Neuronal stem cell (in vitro differentiated cells): Measurements from ENCODE around the gene TBX5.

Experiments used
- DNase-seq: peaks from one replicate; pipeline ENCODE4 v3.0.0-alpha.2; 2013; ENCODE audit warnings: low spot score
- H2AFZ ChIP-seq: one replicate; pipeline ENCODE4 v1.6.1; 2013; ENCODE audit warnings: mild to moderate bottlenecking, low read length, inconsistent platforms
- H2AK5ac ChIP-seq: 2 replicates; pipeline ENCODE4 v1.6.1; 2013; ENCODE audit warnings: low read depth, mild to moderate bottlenecking, inconsistent platforms, low read length, moderate library complexity, mixed read lengths
- H2BK120ac ChIP-seq: 2 replicates; pipeline ENCODE4 v1.6.1; 2013; ENCODE audit warnings: low read depth, mild to moderate bottlenecking, inconsistent platforms, low read length, moderate library complexity, mixed read lengths
- H2BK12ac ChIP-seq: one replicate; pipeline ENCODE4 v1.6.1; 2013; ENCODE audit warnings: low read length, inconsistent platforms
- H2BK15ac ChIP-seq: 2 replicates; pipeline ENCODE4 v1.6.1; 2013; ENCODE audit warnings: mild to moderate bottlenecking, low read length, inconsistent platforms, mixed read lengths
- H2BK5ac ChIP-seq: one replicate; pipeline ENCODE4 v1.6.1; 2013; ENCODE audit warnings: inconsistent platforms, mild to moderate bottlenecking, low read length, moderate library complexity
- H3K14ac ChIP-seq: one replicate; pipeline ENCODE4 v1.6.1; 2013; ENCODE audit warnings: low read length, inconsistent platforms
- H3K18ac ChIP-seq: 2 replicates; pipeline ENCODE4 v1.6.1; 2013; ENCODE audit warnings: low read length, inconsistent platforms
- H3K23ac ChIP-seq: 2 replicates; pipeline ENCODE4 v1.6.1; 2013; ENCODE audit warnings: low read depth, mild to moderate bottlenecking, mixed read lengths, low read length, inconsistent platforms; ENCODE audit not compliant: poor library complexity
- H3K27ac ChIP-seq: replicated peaks from 3 replicates; pipeline ENCODE4 v1.5.1; 2013; ENCODE audit warnings: low read length, inconsistent platforms
- H3K27me3 ChIP-seq, 3 experiments: 2 replicates each; pipeline ENCODE4 v1.6.1; 2013; ENCODE audit warnings: low read length in 3 of 3, mild to moderate bottlenecking in 2 of 3, inconsistent platforms in 1 of 3, low read depth in 1 of 3, mixed read lengths in 1 of 3, moderate library complexity in 1 of 3; ENCODE audit not compliant: control insufficient read depth in 3 of 3, insufficient read depth in 3 of 3
- H3K36me3 ChIP-seq, 2 donors: replicated peaks in 1 of 2; 2 replicates each; pipeline ENCODE4 v1.6.1; 2013; ENCODE audit warnings: low read length in 2 of 2; ENCODE audit not compliant: control insufficient read depth in 2 of 2, insufficient read depth in 2 of 2
- H3K4ac ChIP-seq: 2 replicates; pipeline ENCODE4 v1.6.1; 2013; ENCODE audit warnings: inconsistent platforms, mild to moderate bottlenecking, low read length, moderate library complexity
- H3K4me1 ChIP-seq, 2 donors: 1 replicate in 1 of 2; 2 replicates in 1 of 2; pipeline ENCODE4 v1.6.1; 2013; ENCODE audit warnings: low read length in 2 of 2, low read depth in 1 of 2; ENCODE audit not compliant: control insufficient read depth in 2 of 2, insufficient read depth in 1 of 2
- H3K4me2 ChIP-seq: one replicate; pipeline ENCODE4 v1.6.1; 2013; ENCODE audit warnings: mild to moderate bottlenecking, low read length, inconsistent platforms; ENCODE audit not compliant: insufficient read depth, poor library complexity, severe bottlenecking
- H3K4me3 ChIP-seq, 2 donors: 2 replicates each; pipeline ENCODE4 v1.5.1; 2013; ENCODE audit warnings: low read length in 2 of 2, mild to moderate bottlenecking in 2 of 2, inconsistent platforms in 1 of 2, moderate library complexity in 1 of 2
- H3K79me1 ChIP-seq: one replicate; pipeline ENCODE4 v1.6.1; 2013; ENCODE audit warnings: low read depth, mild to moderate bottlenecking, inconsistent platforms, low read length, moderate library complexity
- H3K9ac ChIP-seq: one replicate; pipeline ENCODE4 v1.6.1; 2013; ENCODE audit warnings: mild to moderate bottlenecking, low read depth, low read length, inconsistent platforms; ENCODE audit not compliant: poor library complexity
- H3K9me3 ChIP-seq, 2 donors: replicated peaks in 1 of 2; 2 replicates each; pipeline versions ENCODE3 to v1.6.1; 2013; ENCODE audit warnings: low read length in 2 of 2, mild to moderate bottlenecking in 2 of 2, inconsistent platforms in 1 of 2, low read depth in 1 of 2, mixed read lengths in 1 of 2, moderate library complexity in 1 of 2; ENCODE audit not compliant: control insufficient read depth in 2 of 2, insufficient read depth in 1 of 2
- H4K8ac ChIP-seq: one replicate; pipeline ENCODE4 v1.6.1; 2013; ENCODE audit warnings: low read depth, mild to moderate bottlenecking, inconsistent platforms, low read length, moderate library complexity
- H4K91ac ChIP-seq: one replicate; pipeline ENCODE4 v1.6.1; 2013; ENCODE audit warnings: low read length, low read depth, mild to moderate bottlenecking, inconsistent platforms; ENCODE audit not compliant: poor library complexity
- WGBS, 2 donors: extraction: QIAGEN DNeasy Blood & Tissue Kit; methylation state at CpG; one replicate each; pipeline ENCODE4 v1.1.7; 2013; ENCODE audit warnings: missing lambda C conversion rate in 2 of 2, mixed read lengths in 1 of 2; ENCODE audit not compliant: insufficient read length in 2 of 2, insufficient replicate concordance in 1 of 2; ENCODE audit errors: extremely low coverage in 2 of 2; 5-methylcytosine and 5-hydroxymethylcytosine counted together

The TBX5 gene

DNA sequence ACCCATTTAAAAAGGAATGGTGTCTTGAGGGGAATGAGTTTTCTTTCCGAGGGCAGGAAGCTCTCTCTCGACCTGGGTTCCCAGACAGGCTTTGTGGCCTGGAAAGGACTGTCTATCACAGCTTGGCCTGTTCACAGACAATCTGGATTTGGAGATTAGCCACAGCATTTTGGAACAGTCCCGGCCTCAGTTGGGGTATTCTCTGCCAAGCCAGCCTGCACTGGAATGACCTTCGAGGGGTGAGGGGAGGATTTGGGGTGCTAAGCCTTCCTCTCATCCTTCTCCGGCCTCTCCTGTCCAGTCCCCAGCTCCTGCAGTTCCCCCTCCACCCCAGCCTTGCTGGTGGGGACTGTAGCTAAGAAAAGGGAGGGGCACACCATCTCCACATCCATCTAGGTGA, 13.0 kb downstream of the TBX5 start:
- no CpG with 5 or more reads among the region's 5 CpGs for WGBS, 2 donors
- H2BK5ac ChIP-seq, result no peak overlapping the region
- H3K79me1 ChIP-seq, result no peaks in the 10 kb centered on the region
- H2BK12ac ChIP-seq, result no peak overlapping the region
- no peak overlapping the region for H3K4me2 ChIP-seq
- no peak overlapping the region for H2AFZ ChIP-seq
- no peak overlapping the region for H3K4me3 ChIP-seq
- H3K14ac ChIP-seq, result no peak overlapping the region
- no peaks in the 10 kb centered on the region for H3K36me3 ChIP-seq
- peaks cover 28 to 72% (median 58%) of the 10 kb centered on the region in 3 experiments for H3K27me3 ChIP-seq
- no peak overlapping the region for H3K9ac ChIP-seq
- no peak overlapping the region for H2AK5ac ChIP-seq
- no peak overlapping the region for H3K4ac ChIP-seq
- no peak overlapping the region for H4K8ac ChIP-seq
- peaks cover 0 to 4% of the 10 kb centered on the region in 2 donors for H3K4me1 ChIP-seq
- peaks cover 2% of the 10 kb centered on the region in 2 donors for H3K9me3 ChIP-seq
- no peak overlapping the region for H3K27ac ChIP-seq
- no peak for DNase-seq
- no peak overlapping the region for H3K18ac ChIP-seq
- no peak overlapping the region for H2BK120ac ChIP-seq
- H2BK15ac ChIP-seq, result no peak overlapping the region
- no peak overlapping the region for H3K23ac ChIP-seq
- H4K91ac ChIP-seq, result no peak overlapping the region

- no peak overlapping the region for H2AK5ac ChIP-seq
- no peak for DNase-seq
- no peak overlapping the region for H3K4me3 ChIP-seq
- peaks cover 14 to 54% (median 40%) of the 10 kb centered on the region in 3 experiments for H3K27me3 ChIP-seq
- no peaks in the 10 kb centered on the region for H3K79me1 ChIP-seq
- H2BK12ac ChIP-seq, result no peak overlapping the region
- no peak overlapping the region for H2BK15ac ChIP-seq
- H3K14ac ChIP-seq, result no peak overlapping the region
- H3K18ac ChIP-seq, result no peak overlapping the region
- no peak overlapping the region for H4K91ac ChIP-seq
- H3K36me3 ChIP-seq, result no peaks in the 10 kb centered on the region
- H3K9me3 ChIP-seq, result peaks cover 2% of the 10 kb centered on the region in 2 donors
- no peak overlapping the region for H2AFZ ChIP-seq
- H2BK5ac ChIP-seq, result no peak overlapping the region
- H3K9ac ChIP-seq, result no peak overlapping the region
- H2BK120ac ChIP-seq, result no peak overlapping the region
- H3K4ac ChIP-seq, result no peak overlapping the region
- no peak overlapping the region for H3K4me2 ChIP-seq
- H4K8ac ChIP-seq, result no peak overlapping the region
- H3K23ac ChIP-seq, result no peak overlapping the region
- H3K27ac ChIP-seq, result no peak overlapping the region
- WGBS, 2 donors, result no CpG with 5 or more reads among the region's 4 CpGs
- H3K4me1 ChIP-seq, result peaks cover 0 to 4% of the 10 kb centered on the region in 2 donors
Measured at GRCh38 chr12:114391088-114391487, 14.9 kb downstream of the TBX5 start.

GRCh38 chr12:114384739-114385138, 21.2 kb downstream of the TBX5 start:
- Histone ChIP-seq H2BK5ac (no peak overlapping the region), H3K4me3 (no peak overlapping the region), H2BK15ac (no peak overlapping the region), H3K36me3 (no peaks in the 10 kb centered on the region), H4K8ac (no peak overlapping the region), H3K14ac (no peak overlapping the region), H2BK120ac (no peak overlapping the region), H2BK12ac (no peak overlapping the region), H3K27ac (no peak overlapping the region), H2AFZ (no peak overlapping the region), H3K23ac (no peak overlapping the region), H3K9me3 (no peaks in the 10 kb centered on the region), H3K27me3 (peaks cover 0 to 4% (median 0%) of the 10 kb centered on the region in 3 experiments), H3K4me1 (peaks cover 0 to 3% of the 10 kb centered on the region in 2 donors), H4K91ac (no peak overlapping the region), H2AK5ac (no peak overlapping the region), H3K4me2 (no peak overlapping the region), H3K9ac (no peak overlapping the region), H3K18ac (no peak overlapping the region), H3K79me1 (no peaks in the 10 kb centered on the region), H3K4ac (no peak overlapping the region)
- no peak for DNase-seq
- WGBS, 2 donors, result no CpG with 5 or more reads among the region's 4 CpGs

- Histone ChIP-seq H3K4me2 (no peak overlapping the region), H3K36me3 (no peaks in the 10 kb centered on the region), H3K27ac (no peak overlapping the region), H3K4me1 (peaks cover 0 to 3% of the 10 kb centered on the region in 2 donors), H2BK120ac (no peak overlapping the region), H3K4me3 (no peak overlapping the region), H2AFZ (no peak overlapping the region), H4K8ac (no peak overlapping the region), H4K91ac (no peak overlapping the region), H3K9ac (no peak overlapping the region), H2BK15ac (no peak overlapping the region), H3K23ac (no peak overlapping the region), H2AK5ac (no peak overlapping the region), H3K9me3 (no peaks in the 10 kb centered on the region), H3K14ac (no peak overlapping the region), H3K27me3 (peaks cover 0 to 4% (median 0%) of the 10 kb centered on the region in 3 experiments), H3K4ac (no peak overlapping the region), H3K18ac (no peak overlapping the region), H3K79me1 (no peaks in the 10 kb centered on the region), H2BK5ac (no peak overlapping the region), H2BK12ac (no peak overlapping the region)
- WGBS, 2 donors, result no CpG with 5 or more reads among the region's 2 CpGs
- DNase-seq, result no peak
Measured at GRCh38 chr12:114381177-114381576, 24.8 kb downstream of the TBX5 start.
